Stimulated activated CD8-positive, alpha-beta memory T cell treated with anti-CD3 and anti-CD28 coated beads, Interleukin-15, amount 100 ng/mL, for 48 hours (primary cell): Measurements from ENCODE around the gene VPS33A.

Experiments
- DNase-seq, 2 donors: peaks; one replicate each; pipeline ENCODE4 v3.0.0-alpha.2; 2020; ENCODE audit warnings: low read depth in 2 of 2

The VPS33A gene

DNA sequence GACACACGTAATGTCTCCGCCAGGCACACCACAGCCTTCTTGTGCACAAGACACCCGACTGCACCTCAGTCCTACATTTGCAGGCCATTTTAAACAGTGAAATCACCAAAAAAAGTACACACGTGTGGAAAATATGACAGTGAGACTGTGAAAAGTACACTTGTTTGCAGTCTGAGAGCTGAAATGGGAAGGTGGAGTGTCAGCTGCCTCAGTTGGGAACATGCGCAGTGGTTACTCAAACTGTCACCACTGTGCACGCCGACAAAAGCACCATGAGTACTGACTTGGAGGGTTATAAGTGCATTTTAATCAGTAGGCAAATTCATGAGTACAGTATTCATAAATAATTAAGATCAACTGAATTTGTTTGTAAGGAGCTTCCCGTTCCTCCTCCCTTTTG lies 15.8 kb downstream of the VPS33A start:
- DNase-seq = no peak

DNA sequence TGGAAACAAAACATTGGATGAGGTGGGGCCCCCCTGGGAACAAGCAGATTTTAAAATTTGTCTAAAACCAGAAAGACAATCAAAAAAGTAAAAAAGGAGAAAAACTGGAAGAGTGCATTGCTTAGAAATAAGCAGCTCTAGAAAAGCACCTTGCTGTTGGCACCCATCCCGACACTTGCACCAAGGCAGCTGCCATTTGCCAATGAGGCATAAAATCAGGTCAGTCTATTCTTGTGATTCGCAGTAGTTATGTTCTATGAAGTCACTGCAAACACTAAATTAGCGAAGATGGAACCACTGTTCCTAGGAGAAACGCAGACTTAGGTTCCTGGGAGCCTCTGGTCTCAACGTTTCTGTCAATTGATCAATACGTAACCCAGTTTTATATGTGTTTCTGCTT lies 16.2 kb downstream of the VPS33A start:
- DNase-seq = no peak

DNA sequence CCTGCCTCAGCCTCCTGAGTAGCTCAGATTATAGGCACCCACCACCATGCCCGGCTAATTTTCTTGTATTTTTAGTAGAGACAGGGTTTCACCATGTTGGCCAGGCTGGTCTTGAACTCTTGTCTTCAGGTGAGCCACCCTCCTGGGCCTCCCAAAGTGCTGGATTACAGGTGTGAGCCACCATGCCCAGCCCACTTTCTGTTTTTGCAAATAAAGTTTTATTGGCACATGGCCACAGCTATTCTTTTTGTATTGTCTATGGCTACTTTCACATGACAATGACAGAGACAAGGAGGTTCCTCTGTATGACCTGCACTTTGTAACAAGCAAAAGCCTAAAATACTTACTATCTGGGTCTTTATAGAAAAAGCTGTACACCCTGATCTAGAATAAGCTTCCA lies 20.7 kb downstream of the VPS33A start:
- DNase-seq = no peak

DNA sequence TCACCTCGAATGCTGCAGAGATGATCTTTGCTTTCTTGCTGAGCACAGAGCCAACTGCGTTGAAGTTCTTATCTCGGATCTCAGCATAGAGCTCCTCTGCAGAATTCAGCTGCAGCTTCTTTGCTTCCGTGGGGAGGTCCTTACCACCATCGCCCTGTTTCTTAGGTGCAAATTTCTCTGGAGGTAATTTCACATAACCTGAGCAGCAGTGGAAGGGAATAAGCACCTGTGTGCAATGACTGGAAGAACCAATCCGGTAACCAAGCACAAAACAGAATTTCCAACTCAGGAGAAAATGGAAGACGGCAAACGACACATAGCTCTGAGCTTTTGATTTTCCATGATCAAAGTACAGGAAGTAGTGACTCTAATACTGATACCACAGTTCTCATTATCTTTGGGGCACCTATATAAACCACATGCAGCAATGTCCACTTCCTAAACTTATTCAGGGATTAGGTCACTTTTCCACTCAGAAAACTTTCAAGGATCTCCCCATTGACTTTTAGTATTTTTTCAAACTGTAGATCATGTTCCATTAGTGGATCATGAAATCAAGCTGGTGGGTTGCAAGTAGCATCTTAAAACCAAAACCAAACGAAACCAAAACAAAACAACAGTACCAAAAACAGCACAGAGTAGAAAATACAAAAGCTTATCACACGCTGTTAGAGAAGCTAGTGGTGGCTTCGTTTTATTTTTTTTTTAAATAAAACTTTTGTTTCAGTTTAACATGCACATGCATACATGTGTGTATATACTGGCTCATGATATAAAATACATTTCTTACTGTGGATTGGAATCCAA lies 21.5 kb downstream of the VPS33A start:
- no peak for DNase-seq

DNA sequence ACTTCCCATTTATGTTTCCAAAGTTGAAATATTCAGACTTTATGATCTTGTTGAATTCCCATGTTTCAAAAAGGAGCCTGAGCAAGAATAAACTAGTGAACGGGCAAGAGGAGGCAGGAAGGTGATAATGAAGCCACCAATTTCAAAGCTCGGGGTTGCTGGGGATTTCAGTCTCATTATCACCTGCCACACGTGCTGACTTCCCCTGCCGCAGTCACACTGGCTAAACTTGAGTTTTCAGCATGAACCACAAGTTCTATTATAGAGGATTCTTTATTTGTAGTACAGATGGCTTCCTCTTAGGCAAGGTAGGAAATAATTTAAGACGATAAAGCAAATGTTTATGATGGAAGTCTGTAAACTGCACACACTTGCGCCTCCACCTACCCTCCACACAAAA lies 22.3 kb downstream of the VPS33A start:
- DNase-seq = no peak

DNA sequence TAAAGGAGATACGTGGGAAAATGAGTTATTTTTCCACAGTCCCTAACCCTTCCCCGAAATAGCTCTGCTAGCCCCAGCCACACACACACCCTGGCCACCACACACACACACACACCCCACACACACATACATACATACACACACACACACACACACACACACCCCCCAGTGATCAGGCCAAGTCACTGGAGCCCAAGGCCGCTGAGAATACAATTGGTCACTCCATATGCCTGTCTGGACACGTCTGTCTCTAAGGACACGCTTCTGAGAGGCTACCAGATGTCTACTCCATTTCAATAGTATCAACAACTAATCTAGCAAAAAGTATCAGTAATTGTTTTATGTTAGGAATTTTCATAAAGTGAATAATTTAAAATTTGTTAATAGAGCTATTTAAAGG lies 27.4 kb downstream of the VPS33A start:
- DNase-seq = no peak

DNA sequence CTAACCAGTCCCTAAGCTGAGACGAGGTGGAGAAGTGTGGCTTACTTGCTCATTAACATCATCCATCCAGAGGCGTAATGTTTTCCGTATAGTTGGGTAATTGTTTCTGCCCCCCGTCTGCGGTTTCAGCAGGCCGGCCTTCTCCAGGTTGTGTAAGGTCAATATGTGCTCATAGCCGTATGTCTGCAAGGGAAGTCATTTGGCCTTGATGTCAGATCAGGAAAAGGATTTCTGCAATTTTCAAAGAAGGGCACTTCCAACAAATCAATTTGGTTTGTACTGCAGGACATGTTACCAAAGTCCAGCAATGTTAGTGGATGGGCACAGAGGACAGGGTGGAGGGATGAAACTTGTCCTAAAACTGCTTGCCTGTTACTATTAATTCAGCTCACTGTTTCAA lies 30.6 kb downstream of the VPS33A start:
- DNase-seq = no peak

DNA sequence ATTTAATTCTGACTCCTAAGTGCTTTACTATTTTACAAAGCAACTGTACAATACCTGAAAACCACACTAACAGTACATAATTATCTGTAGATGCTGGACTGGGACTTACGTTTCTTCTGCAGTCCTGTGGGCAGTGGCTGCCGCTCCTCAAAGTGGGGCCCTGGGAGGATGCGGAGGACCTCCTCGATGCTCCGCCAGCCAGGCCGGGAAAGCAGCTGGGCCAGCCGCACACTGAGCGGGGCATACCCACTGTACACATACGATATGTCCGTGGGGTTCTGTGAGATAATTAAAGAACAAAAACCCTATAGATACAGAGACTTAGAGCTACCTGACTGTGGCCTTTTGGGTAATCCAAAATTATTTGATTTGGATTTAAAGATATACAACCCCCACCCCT lies 33.6 kb downstream of the VPS33A start:
- no peak for DNase-seq

DNA sequence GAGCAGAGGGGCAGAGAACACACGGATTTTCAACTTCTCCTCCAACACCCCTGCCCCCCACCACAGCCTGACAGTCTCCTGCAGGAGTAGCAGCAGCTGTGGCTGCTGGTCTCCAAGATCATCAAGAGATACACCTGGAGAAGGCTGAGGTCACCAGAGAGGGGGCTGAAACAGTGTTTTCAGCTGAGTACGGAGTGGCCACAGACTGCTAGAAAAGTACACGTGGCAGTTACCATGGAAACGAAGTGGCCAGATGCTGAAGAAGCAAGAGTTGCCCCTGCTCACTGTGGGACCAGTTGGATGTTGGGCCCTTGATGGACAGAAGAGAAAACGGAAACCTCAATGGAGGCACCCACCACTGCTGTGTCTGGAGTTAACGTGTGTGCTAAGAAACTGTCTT lies 35.5 kb downstream of the VPS33A start:
- DNase-seq = no peak

DNA sequence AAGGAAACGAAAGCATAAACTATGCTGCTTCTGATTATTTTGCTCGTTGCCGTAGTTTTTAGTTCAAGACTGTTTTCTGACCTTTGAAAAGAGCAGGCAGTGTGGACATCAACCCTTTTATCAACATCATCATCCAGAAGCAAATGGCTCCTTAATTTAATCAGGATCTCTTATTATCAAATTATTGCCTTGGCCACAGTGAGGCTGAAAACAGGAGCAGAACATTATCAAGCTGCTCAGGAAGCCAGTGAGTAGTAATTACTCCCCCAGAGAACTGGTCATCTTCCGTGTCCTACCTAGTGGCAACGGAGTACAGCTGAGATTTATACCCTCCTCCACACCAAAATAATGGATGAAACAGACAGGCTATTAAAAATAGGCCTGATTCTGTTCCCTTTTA lies 38.2 kb downstream of the VPS33A start:
- no peak for DNase-seq

DNA sequence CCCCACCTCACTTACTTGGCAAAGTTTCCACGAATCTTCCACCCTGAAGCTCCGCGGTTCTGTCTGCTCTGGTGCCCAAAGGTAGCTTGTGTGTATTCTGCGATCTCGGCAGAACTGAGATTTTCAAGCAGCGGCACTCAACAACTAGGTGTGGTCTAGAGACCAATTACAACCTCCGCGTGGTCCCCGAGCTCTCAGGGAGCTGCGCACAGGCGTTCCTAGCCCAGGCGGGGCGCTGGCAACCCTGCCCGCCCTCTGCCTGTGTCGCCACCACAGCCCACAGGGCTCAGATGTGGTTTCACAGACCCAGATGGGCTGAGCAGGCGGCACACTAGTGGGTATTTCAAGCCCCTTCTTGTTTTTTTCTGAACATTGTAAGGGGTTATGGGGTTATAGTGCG lies 39.0 kb downstream of the VPS33A start:
- DNase-seq = peak; percentile 35 to 43

DNA sequence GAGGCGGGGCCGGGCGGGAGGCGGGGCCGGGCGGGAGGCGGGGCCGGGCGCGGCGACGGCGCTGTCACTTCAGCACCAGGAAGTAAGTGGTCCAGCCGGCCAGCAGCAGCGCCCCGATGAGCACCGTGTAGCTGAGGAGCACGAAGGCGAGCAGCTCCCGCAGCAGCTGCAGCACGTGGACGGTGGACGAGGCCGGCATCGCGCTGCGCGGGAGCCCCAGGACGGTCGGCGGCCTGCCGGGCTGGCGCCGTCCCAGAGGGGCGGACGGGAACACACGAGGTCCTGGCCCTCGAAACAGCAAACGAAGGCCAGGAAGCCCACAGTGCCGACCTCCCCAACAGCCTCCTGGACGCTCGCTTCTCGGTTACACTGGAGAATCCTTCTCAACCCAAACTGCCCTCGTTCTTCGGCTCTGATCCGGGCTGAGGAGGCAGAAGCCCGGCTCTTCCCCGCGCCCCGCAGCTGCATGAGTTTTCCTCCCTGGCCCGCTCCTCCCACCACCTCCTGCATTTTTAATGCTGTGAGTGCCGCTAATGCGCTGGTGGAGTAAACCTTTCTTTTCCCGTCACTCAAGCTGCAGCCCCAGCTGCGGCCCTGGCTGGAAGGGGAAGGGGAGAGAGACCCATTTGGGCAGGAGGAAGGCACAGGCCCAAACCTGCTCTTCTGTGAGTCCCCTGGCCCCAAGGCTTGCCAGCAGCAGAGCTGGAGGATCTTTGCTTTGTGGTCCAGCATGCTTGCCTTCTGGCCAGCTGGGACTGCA lies 39.7 kb downstream of the VPS33A start:
- no peak for DNase-seq

DNA sequence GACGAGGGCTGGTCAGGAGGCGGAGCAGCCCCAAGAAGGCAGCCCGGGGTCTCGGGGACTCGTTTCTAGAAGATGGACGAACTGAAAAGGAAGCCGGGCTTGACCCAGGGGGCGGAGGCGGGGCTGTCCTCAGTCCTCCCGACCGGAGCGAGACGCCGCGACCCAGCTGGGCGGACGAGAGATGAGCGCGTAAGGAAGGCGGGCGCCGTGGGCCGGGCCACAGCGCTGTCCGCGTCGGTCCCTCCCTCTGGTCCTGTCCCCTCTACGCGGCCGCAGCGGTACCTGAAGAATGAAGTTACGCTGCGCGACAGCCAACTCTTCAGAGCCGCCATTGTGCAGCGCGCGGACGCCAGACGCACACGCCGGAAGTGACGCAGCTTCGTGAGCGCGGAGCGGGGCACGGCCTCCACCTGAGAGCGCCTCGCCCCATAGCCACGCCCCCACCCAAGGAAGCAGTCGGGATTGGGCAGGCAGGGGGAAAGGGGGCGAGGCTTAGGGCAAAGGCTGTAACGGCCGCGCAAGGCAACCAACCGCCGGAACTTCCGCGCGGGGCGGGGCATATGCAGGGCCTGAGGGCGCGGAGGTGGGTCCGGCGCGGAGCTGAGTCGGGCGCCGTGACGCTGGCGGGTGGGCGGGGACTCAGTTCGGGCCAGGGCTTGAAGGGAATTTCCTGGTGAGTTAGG lies 40.5 kb downstream of the VPS33A start, which contains the start of gene DIABLO:
TSS of gene DIABLO (minus strand) at position 370 of the 683 bp plus-strand sequence. CDS start at position 332, 38 bp downstream.
- peak; percentile 100 for DNase-seq

DNA sequence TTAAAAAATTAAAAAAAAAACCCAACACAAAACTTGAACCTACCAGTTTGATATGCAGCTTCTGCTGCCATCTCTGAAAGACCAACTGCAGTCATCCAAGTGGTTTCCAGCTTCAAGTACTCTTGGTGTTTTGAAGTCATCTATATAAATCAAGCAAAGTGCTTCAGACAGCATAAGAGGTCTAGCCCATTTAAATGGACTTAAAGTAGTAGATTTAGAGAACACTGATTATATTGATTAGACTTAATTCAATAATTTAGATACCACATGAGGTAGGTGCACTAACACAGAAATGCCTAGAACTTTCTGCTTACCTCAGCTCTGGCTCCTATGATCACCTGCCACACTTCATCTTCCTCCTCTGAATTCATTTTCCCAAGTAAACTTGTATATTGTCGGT lies 49.8 kb downstream of the VPS33A start:
- DNase-seq = no peak

DNA sequence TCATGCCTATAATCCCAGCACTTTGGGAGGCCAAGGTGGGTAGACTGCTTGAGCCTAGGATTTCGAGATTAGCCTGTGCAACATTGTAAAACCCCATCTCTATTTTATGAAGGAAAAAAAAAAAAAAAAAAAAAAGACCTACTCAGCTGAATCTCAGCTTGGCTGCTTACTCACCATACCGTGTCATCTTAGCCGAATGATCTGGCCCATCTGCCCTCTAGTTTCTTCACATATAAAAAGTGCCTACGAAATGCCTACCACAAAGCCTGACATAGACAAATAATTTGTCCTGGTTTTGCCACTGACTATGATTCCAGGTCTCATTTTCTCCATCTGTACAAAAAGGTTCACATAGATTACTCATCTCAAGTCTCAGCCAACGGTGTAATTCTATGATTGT lies 50.5 kb downstream of the VPS33A start:
- DNase-seq = no peak

DNA sequence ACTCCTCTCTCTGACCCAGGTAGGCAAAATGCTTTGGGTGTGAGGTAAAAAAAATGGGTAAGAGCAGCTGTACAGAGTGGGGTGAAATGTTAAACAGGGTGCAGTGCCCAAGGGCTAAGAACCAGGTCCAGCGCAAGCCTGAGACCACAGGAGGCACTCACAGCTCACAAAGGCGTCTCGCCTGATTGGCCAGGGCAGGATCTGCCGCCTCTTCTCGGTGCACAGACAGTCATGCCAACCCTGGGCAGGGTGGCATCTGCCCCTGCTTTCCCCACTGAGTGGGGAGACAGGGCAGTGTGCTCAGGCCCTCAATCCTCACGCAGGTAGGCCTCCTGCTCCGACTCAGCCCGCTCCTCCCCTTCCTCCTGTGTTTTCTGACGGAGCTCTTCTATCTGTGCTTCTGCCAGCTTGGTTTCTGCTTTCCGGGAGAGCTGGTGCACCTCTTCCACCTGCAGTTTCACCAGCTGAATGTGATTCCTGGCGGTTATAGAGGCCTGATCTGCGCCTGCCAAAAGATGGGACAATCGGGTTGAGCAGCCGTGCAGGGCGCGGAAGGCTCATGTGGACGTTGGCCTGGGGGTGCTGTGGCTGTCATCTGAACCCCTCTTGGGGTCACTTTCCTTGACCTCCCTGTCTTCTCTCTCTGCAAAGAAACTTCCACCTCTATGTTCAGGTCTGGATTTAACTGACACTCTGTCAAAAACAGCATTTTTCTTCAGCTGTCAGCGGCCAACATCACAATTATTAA lies 58.0 kb downstream of the VPS33A start:
- DNase-seq = no peak

DNA sequence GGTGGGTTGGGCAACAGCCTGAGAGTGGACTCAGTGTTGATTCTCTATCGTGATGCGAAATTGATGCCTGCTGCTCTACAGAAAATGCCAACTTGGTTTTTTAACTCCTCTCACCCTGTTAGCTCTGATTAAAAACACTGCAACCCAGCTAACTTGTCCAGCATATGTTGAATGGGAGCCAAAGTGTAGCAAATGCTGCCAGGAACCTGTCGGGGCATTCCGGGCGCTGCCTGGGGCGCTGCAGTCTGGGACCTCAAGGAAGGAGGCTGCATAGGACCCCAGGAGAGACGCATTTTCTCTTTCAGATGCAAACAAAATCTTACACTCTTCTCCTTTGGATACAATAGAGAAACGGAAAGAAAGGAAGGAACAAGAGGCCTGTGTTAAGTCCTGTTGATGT lies 58.9 kb downstream of the VPS33A start:
- no peak for DNase-seq

DNA sequence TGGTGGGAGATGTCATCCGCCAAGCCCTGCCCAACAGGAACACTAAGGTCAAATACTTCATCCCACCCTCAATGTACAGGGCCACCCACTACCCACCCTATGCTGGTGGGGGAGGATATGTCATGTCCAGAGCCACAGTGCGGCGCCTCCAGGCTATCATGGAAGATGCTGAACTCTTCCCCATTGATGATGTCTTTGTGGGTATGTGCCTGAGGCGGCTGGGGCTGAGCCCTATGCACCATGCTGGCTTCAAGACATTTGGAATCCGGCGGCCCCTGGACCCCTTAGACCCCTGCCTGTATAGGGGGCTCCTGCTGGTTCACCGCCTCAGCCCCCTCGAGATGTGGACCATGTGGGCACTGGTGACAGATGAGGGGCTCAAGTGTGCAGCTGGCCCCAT lies 59.3 kb downstream of the VPS33A start:
- no peak for DNase-seq

DNA sequence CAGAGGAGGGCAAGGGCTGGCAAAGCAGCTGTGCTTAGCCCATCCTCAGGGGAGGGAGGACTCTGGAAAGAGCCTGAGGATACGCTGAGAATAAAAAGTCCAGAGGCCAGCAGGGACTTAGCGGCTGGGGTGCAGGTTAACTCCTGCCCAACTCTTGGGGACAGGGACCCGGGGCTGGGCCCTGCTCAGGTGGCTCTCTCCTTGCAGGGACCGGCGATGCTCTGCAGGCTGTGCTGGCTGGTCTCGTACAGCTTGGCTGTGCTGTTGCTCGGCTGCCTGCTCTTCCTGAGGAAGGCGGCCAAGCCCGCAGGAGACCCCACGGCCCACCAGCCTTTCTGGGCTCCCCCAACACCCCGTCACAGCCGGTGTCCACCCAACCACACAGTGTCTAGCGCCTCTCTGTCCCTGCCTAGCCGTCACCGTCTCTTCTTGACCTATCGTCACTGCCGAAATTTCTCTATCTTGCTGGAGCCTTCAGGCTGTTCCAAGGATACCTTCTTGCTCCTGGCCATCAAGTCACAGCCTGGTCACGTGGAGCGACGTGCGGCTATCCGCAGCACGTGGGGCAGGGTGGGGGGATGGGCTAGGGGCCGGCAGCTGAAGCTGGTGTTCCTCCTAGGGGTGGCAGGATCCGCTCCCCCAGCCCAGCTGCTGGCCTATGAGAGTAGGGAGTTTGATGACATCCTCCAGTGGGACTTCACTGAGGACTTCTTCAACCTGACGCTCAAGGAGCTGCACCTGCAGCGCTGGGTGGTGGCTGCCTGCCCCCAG lies 60.0 kb downstream of the VPS33A start:
- DNase-seq = no peak

DNA sequence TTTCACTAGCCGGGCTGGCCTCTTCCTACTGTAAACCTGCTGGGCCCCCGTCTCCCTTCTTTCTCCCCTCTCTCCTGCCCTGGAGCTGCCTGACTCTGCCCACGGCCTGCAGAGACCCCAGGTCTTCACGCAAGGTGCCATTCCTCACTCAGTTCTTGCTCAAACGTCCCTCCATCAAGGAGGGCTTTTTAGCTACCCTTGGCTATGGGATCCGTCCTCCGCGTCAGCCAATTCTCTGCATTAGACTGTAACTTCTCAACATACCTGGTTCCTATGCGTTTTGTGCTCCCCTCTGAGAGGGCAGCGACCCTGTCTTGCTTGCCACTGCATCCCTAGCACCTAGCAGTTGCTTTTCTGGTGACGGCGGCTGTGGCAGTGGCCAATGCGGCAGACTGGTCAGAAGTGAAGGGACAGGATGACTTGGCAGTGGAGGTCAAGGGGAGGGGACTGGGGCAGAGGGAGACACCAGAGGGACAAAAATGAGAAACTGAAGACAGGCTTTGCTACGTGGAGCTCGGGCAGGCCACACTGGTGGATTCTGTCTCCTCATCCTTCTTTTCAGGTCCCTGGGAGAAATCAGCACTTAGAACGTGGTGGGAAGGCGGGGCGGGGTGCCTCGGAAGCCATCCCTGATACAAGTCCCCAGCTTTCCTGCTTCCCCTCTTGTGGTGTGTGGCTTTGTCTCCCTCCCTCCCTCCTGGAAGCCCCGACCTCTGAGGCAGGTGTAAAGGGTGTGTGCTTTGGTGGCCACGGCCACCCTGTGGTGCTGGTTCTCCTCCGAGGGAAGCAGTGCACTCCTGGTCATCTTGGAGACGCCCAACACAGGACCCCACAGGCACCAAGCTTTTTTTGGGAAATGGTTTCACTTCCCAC lies 61.0 kb downstream of the VPS33A start:
- no peak for DNase-seq
